Measurements from ENCODE around the gene GMPPA.

The GMPPA gene

DNA sequence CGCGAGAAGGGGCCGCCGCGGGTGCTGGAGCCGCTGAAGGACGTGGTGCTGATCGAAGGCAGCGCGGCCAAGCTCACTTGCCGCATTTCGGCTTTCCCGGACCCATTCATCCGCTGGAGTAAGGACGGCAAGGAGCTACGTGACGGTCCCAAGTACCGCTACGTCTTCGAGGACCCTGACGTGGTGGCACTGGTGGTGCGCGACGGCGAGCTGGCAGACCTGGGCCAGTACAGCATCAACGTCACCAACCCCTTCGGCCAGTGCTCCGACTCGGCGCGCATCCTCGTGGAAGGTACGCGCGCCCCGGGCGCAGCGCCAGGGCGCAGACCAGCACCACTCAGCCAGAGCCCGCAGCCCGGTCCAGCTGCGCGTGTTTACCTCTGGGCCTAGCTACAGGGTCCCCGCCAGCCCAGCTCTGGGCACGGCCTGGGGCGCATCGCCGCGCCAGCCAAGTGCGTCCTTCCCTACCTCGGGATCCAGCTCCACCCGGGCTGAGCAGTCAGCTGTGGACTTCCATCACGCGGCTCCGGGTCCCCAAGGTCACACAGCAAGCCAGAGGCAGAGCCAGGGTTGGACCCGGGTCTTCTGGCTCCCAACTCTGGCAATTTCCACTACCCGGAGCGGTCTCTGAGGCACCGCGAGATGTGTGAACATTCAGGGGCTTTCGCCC is 1.7 kb upstream of the GMPPA start:
- H3K27ac ChIP-seq = peak overlapping the region; percentile 95 to 98
- DNase-seq (ENCODE audit: low spot score) = no peak
- peak overlapping the region; percentile 79 for H3K4me3 ChIP-seq
- TF ChIP-seq, protein P1, sequence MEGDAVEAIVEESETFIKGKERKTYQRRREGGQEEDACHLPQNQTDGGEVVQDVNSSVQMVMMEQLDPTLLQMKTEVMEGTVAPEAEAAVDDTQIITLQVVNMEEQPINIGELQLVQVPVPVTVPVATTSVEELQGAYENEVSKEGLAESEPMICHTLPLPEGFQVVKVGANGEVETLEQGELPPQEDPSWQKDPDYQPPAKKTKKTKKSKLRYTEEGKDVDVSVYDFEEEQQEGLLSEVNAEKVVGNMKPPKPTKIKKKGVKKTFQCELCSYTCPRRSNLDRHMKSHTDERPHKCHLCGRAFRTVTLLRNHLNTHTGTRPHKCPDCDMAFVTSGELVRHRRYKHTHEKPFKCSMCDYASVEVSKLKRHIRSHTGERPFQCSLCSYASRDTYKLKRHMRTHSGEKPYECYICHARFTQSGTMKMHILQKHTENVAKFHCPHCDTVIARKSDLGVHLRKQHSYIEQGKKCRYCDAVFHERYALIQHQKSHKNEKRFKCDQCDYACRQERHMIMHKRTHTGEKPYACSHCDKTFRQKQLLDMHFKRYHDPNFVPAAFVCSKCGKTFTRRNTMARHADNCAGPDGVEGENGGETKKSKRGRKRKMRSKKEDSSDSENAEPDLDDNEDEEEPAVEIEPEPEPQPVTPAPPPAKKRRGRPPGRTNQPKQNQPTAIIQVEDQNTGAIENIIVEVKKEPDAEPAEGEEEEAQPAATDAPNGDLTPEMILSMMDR (IDR thresholded peaks at IDR 0.05) = no peak

DNA sequence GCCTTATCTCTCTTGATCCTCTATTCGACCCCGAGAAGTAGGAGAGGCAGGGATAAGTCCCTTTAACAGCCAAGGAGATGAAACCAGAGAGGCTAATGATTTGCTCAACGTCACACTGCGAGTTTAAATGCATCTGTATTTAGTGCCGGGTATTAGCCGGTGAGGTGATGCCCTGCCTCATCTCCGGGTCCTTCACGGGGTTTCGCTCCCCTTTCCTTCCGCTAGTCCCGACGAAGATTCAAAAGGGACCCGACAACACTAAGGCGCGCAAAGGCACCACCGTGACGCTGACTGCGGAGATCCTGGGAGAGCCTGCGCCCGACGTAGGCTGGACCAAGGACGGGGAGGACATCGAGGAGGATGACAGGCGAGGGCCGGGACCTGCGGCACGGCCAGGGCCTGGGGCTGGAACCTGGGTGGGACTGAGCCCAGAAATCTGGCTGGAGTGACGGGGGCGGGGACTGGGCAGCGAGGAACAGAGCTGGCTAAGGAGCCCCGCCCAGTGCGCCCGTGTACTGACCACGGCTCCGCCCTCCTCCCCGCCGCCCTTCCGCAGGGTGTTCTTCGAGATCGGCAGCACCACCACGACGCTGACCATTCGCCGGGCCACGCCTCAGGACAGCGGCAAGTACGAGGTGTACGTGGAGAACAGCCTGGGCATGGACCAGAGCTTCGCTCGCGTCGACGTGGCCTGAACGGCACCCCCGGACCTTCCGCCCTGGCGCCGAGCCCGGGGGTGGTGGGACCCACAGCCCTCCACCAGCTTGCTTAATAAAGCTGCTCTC is 1.0 kb upstream of the GMPPA start:
- DNase-seq (ENCODE audit: low spot score) = peak; percentile 97
- H3K27ac ChIP-seq = peak overlapping the region; percentile 95 to 98
- TF ChIP-seq, protein P1 (IDR thresholded peaks at IDR 0.05) = no peak
- H3K4me3 ChIP-seq = peak overlapping the region; percentile 79

GRCh38 chr2:219499058-219499307 is 292 bp downstream of the GMPPA start:
- Histone ChIP-seq H3K27ac (peak overlapping the region; percentile 95 to 98), H3K4me3 (peak overlapping the region; percentile 79)
- DNase-seq (ENCODE audit: low spot score) = no peak
- TF ChIP-seq, protein P1 (IDR thresholded peaks at IDR 0.05) = no peak

GRCh38 chr2:219499555-219499954 is 864 bp downstream of the GMPPA start:
- Histone ChIP-seq H3K4me3 (peak overlapping the region; percentile 79), H3K27ac (no peak overlapping the region)
- DNase-seq (ENCODE audit: low spot score) = no peak
- TF ChIP-seq, protein P1 (IDR thresholded peaks at IDR 0.05) = no peak

DNA sequence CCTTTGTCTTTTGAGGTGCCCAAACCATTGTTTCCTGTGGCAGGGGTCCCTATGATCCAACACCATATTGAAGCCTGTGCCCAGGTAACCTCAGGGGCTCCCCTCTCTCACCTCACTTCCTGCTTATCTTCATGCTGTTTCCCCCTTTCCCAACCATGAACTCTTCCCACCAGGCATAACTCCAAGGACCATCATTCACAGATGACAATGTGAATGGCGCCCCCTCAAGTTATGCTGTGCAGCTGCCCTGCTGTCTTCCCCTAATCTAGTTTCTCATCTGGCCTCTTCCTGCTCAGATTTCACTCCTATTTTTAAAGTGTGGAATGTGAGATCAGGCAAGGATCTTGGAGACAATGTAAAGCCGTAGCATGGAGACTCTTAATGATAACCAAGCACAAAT is 1.4 kb downstream of the GMPPA start:
- Histone ChIP-seq H3K4me3 (no peak overlapping the region), H3K27ac (no peak overlapping the region)
- no peak for DNase-seq (ENCODE audit: low spot score)
- TF ChIP-seq, protein P1 (IDR thresholded peaks at IDR 0.05) = no peak

- no peak for DNase-seq (ENCODE audit: low spot score)
- Histone ChIP-seq H3K27ac (no peak overlapping the region), H3K4me3 (no peak overlapping the region)
- TF ChIP-seq, protein P1 (IDR thresholded peaks at IDR 0.05) = no peak
These were observed 3.2 kb downstream of the GMPPA start for GRCh38 chr2:219501849-219502248.

DNA sequence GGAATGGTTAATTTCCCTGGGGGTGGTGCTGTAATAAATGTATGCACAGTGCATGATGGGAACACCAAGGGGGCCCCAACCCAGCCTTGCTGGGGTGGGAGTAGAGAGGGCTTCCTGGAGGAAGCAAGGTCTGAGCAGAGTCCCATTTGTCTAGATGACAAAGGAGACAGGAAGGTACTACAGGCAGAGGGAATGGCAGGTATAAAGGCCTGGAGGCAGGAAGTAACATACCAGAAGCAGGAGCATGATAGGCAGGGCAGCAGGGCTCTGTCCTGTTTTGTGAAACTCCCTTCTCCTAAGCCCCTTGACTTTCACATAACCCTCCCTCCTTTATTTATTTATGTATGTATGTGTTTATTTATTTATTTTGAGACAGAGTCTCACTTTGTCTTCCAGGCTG is 3.9 kb downstream of the GMPPA start:
- no peak for DNase-seq (ENCODE audit: low spot score)
- TF ChIP-seq, protein P1 (IDR thresholded peaks at IDR 0.05) = no peak
- Histone ChIP-seq H3K27ac (no peak overlapping the region), H3K4me3 (no peak overlapping the region)

Data from coronary artery (tissue), 2 donors.